Measurements from ENCODE around the gene FAM107B. TPM values are rescaled to one million over a fixed set of nuclear protein-coding genes. Genes with fewer than 3 reads are reported as not detected.

FAM107B gene
- total and polyA plus RNA-seq, 2 of the 4 experiments (the other 2 are of a cell fraction), result 26.4 to 27.1 TPM

DNA sequence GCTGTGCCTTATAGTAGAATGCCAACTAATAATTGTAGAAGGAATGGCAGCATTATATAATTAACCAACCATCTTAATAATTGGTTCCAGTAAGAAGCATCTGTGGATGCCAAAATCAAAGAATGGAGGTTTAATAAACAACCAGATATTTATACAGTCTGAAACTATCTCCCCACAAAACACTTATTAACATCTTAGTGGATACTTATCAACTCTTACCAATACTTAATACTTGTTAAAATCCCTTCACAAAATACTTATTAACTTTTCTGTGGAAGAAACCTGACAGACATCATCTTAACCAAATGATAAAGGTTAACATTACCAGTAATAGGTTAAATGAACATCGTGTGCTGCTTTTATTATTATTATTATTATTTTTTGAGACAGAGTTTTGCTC is 29.1 kb upstream of the FAM107B start:
- no peak overlapping the region for H4K91ac ChIP-seq (ENCODE audit: insufficient read depth, low read depth, low read length)
- no peaks in the 10 kb centered on the region for H3K79me1 ChIP-seq (ENCODE audit: low read depth in 1 of 2, low read length in 2 of 2)
- H3K4ac ChIP-seq (ENCODE audit: low read depth, low read length), result no peak overlapping the region
- no peak for DNase-seq
- no peak overlapping the region for H3K56ac ChIP-seq (ENCODE audit: extremely low read depth, insufficient read depth, low read length)
- H3K36me3 ChIP-seq (ENCODE audit: control insufficient read depth, insufficient read depth, low read length), result no peaks in the 10 kb centered on the region
- no peak overlapping the region for H2BK20ac ChIP-seq (ENCODE audit: low read depth, low read length)
- H3K9me1 ChIP-seq (ENCODE audit: insufficient read depth, low read length), result no peaks in the 10 kb centered on the region
- ATAC-seq (ENCODE audit: low read depth), result no peak
- CTCF ChIA-PET, result no interaction called here
- H3K18ac ChIP-seq (ENCODE audit: low read depth, low read length), result no peak overlapping the region
- no CpG with 5 or more reads among the region's 1 CpG for WGBS, 2 experiments (ENCODE audit: extremely low coverage in 2 of 2, insufficient read length in 1 of 2)
- intact Hi-C loops (cut with micrococcal nuclease), result no loop called here
- in situ Hi-C loops (cut with MboI; ENCODE audit: low sequenced_read_pairs), result loop anchor here (25.0 kb wide), 1 partner anchor 617 kb away; no protein-coding TSS in a partner anchor
- POLR2A ChIA-PET (ENCODE audit: unreplicated experiment), result no interaction called here
- no peaks in the 10 kb centered on the region for H4K20me1 ChIP-seq (ENCODE audit: insufficient read depth, low read length)
- H3K4me3 ChIP-seq (ENCODE audit: insufficient read depth, low read depth, low read length), result no peak overlapping the region
- H3K4me2 ChIP-seq (ENCODE audit: low read depth, low read length), result no peak overlapping the region
- H3K9ac ChIP-seq (ENCODE audit: low read depth, low read length), result no peak overlapping the region
- no peak overlapping the region for H2BK15ac ChIP-seq (ENCODE audit: low read depth, low read length)
- H2BK5ac ChIP-seq (ENCODE audit: low read depth, low read length, poor library complexity, severe bottlenecking), result no peak overlapping the region
- no peak overlapping the region for H2AK5ac ChIP-seq (ENCODE audit: low read depth, low read length)
- dilution Hi-C loops (cut with HindIII; ENCODE audit: low sequenced_read_pairs, unreplicated experiment), result no loop called here
- H3K27ac ChIP-seq (ENCODE audit: insufficient read depth, low read length), result no peak overlapping the region
- no TSS peak for BruUV-seq (replicated peaks)
- H3K23ac ChIP-seq (ENCODE audit: low read depth, low read length), result no peak overlapping the region
- H4K5ac ChIP-seq (ENCODE audit: low read depth, low read length), result no peak overlapping the region
- H4K8ac ChIP-seq (ENCODE audit: low read depth in 2 of 2, low read length in 2 of 2), result no peak overlapping the region
- TF ChIP-seq RFX5 (IDR thresholded peaks at IDR 0.05; ENCODE audit: low read depth, low read length), result no peak
- no peak for TF ChIP-seq USF2 (IDR thresholded peaks at IDR 0.05; ENCODE audit: low read depth, low read length)
- TF ChIP-seq, protein P1, sequence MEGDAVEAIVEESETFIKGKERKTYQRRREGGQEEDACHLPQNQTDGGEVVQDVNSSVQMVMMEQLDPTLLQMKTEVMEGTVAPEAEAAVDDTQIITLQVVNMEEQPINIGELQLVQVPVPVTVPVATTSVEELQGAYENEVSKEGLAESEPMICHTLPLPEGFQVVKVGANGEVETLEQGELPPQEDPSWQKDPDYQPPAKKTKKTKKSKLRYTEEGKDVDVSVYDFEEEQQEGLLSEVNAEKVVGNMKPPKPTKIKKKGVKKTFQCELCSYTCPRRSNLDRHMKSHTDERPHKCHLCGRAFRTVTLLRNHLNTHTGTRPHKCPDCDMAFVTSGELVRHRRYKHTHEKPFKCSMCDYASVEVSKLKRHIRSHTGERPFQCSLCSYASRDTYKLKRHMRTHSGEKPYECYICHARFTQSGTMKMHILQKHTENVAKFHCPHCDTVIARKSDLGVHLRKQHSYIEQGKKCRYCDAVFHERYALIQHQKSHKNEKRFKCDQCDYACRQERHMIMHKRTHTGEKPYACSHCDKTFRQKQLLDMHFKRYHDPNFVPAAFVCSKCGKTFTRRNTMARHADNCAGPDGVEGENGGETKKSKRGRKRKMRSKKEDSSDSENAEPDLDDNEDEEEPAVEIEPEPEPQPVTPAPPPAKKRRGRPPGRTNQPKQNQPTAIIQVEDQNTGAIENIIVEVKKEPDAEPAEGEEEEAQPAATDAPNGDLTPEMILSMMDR (conservative IDR thresholded peaks at IDR 0.05; ENCODE audit: low read depth, low read length), result no peak
- TF ChIP-seq CEBPB (IDR thresholded peaks at IDR 0.05; ENCODE audit: low read depth, low read length), result no peak
- no peak for TF ChIP-seq RCOR1 (IDR thresholded peaks at IDR 0.05; ENCODE audit: insufficient replicate concordance, low read length)
- TF ChIP-seq MAFK (IDR thresholded peaks at IDR 0.05; ENCODE audit: low read depth, low read length), result no peak
- peaks cover 20% of the 10 kb centered on the region for H3K27me3 ChIP-seq (ENCODE audit: control insufficient read depth, insufficient read depth, low read length)
- H3K14ac ChIP-seq (replicated peaks; ENCODE audit: low read depth, low read length), result no peak overlapping the region
- H3K4me1 ChIP-seq (ENCODE audit: control insufficient read depth, insufficient read depth, low read length), result no peaks in the 10 kb centered on the region
- H2AK9ac ChIP-seq (replicated peaks; ENCODE audit: low read depth, low read length, poor library complexity), result no peak overlapping the region
- no peak overlapping the region for H2BK120ac ChIP-seq (ENCODE audit: low read depth, low read length)
- no peak overlapping the region for H2AFZ ChIP-seq (replicated peaks; ENCODE audit: low read length, poor library complexity)
- H3K9me3 ChIP-seq (ENCODE audit: control insufficient read depth, insufficient read depth, low read length), result no peaks in the 10 kb centered on the region

Measured in IMR-90 (cell line).